ENCODE results near the gene RNF133.

GRCh38 chr7:122709930-122710646 lies 11.2 kb upstream of the RNF133 start:
- TF ChIP-seq CTCF (IDR thresholded peaks at IDR 0.05) (no peak), POLR2A (IDR thresholded peaks at IDR 0.05) (no peak)
